Cerebellar cortex (tissue), 1 donor: Measurements from ENCODE around the gene SC5D.
A peak's percentile ranks its signal among the peaks of the same experiment; 100 is the strongest.

ENCODE experiments used
- DNase-seq: peaks from one replicate; pipeline ENCODE4 v3.0.0-alpha.2; 2015; ENCODE audit warnings: low spot score

SC5D gene

GRCh38 chr11:121292495-121293287 lies at the start of gene SC5D:
Gene SC5D (plus strand): TSS chr11:121292771. CDS start chr11:121303376, 10,605 bp downstream.
- DNase-seq: peak; percentile 95

GRCh38 chr11:121244884-121245283 lies 47.7 kb upstream of the SC5D start:
- DNase-seq: no peak

- no peak for DNase-seq
Observed at GRCh38 chr11:121246021-121246768, 46.4 kb upstream of the SC5D start.

GRCh38 chr11:121246769-121247035 lies 45.9 kb upstream of the SC5D start:
- DNase-seq: no peak

- DNase-seq: no peak
Observed at GRCh38 chr11:121248496-121248895, 44.1 kb upstream of the SC5D start.

GRCh38 chr11:121249039-121249663 lies 43.4 kb upstream of the SC5D start:
- DNase-seq: peak; percentile 43

GRCh38 chr11:121250843-121251242 lies 41.7 kb upstream of the SC5D start:
- no peak for DNase-seq

GRCh38 chr11:121253951-121254350 lies 38.6 kb upstream of the SC5D start:
- no peak for DNase-seq

- no peak for DNase-seq
Observed at GRCh38 chr11:121254756-121255155, 37.8 kb upstream of the SC5D start.

GRCh38 chr11:121255473-121256125 lies 37.0 kb upstream of the SC5D start:
- DNase-seq: no peak

- no peak for DNase-seq
Observed at GRCh38 chr11:121257289-121257688, 35.3 kb upstream of the SC5D start.

GRCh38 chr11:121257976-121258375 lies 34.6 kb upstream of the SC5D start:
- no peak for DNase-seq

GRCh38 chr11:121265586-121265985 lies 27.0 kb upstream of the SC5D start:
- DNase-seq: no peak

- DNase-seq: no peak
Observed at GRCh38 chr11:121268581-121268980, 24.0 kb upstream of the SC5D start.

- DNase-seq: no peak
Observed at GRCh38 chr11:121270001-121270678, 22.4 kb upstream of the SC5D start.

GRCh38 chr11:121274332-121274991 lies 18.1 kb upstream of the SC5D start:
- DNase-seq: no peak

GRCh38 chr11:121281698-121282097 lies 10.9 kb upstream of the SC5D start:
- DNase-seq: no peak

GRCh38 chr11:121282386-121282785 lies 10.2 kb upstream of the SC5D start:
- DNase-seq: no peak

- DNase-seq: no peak
Observed at GRCh38 chr11:121282886-121283502, 9.6 kb upstream of the SC5D start.

GRCh38 chr11:121291319-121291718 lies 1.3 kb upstream of the SC5D start:
- DNase-seq: no peak

GRCh38 chr11:121291896-121292494 lies 576 bp upstream of the SC5D start:
- peak; percentile 58 for DNase-seq
